IPS-18c (cell line): ENCODE results near the gene GFOD1.
"Not testable (repeated sequence)": the region's sequence is repeated elsewhere in the genome, so short reads cannot be mapped to it uniquely, and the experiment has no call there.

ENCODE experiments used
- H3K4me3 ChIP-seq: 2 replicates; pipeline ENCODE4 v1.7.0; 2013; ENCODE audit warnings: low read depth, mild to moderate bottlenecking, low read length, moderate library complexity; ENCODE audit not compliant: insufficient read depth
- H3K9me3 ChIP-seq: one replicate; pipeline ENCODE4 v1.6.1; 2013; ENCODE audit warnings: mild to moderate bottlenecking, low read length, moderate library complexity; ENCODE audit not compliant: control insufficient read depth, insufficient read depth

GFOD1 gene

GRCh38 chr6:13513626-13514502, 26.5 kb upstream of the GFOD1 start:
- Histone ChIP-seq H3K9me3 (no peaks in the 10 kb centered on the region), H3K4me3 (no peak overlapping the region)

DNA sequence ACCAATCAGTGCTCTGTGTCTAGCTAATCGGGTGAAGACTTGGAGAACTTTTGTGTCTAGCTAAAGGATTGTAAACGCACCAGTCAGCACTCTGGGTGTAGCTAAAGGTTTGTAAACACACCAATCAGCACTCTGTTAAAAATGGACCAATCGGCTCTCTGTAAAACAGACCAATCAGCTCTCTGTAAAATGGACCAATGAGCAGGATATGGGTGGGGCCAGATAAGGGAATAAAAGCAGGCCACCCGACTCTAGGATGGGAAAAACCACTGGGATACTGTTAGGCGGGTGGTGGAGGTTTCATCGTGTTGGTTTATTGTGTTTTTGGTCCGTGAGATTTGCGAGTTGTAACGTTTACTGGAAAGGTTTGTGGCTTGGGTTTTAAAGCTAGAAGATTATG, 25.5 kb upstream of the GFOD1 start:
- Histone ChIP-seq H3K4me3 (no peak overlapping the region), H3K9me3 (no peaks in the 10 kb centered on the region)

DNA sequence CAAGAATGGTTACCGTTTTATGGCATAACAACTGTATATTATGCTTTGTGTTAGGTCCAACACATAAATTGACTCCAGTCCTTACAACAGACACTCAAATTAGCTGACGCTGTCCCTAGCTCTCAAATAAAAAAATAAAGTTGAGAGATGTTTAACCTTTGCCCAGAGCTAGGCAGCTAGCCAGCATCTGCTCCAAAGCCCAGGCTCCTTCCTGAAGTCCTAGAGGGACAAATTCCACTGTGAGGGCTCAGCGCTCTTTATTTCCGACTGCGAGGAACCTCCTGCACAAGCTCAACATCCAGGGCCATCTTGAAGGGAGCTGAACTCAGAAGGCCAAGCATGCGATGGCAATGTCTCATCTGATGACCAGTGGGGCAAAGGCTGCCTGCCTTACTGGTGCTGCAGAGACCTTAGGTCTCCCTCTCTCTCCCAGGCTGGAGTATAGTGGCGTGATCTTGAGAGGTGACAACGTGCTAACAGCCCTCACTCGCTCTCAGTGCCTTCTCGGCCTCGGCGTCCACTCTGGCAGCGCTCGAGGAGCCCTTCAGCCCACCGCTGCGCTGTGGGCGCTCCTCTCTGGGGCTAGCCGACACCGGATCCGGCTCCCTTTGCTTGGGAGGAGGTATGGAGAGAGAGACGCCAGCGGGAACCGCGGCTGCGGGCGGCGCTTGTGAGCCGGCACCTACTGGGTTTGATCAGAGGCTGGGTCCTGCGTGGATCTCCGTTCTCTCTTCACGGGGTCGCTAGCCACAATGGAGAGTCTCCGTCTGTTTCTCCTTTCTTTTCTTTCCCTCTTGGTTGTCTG, 24.7 kb upstream of the GFOD1 start:
- Histone ChIP-seq H3K4me3 (no peak overlapping the region), H3K9me3 (no peaks in the 10 kb centered on the region)

DNA sequence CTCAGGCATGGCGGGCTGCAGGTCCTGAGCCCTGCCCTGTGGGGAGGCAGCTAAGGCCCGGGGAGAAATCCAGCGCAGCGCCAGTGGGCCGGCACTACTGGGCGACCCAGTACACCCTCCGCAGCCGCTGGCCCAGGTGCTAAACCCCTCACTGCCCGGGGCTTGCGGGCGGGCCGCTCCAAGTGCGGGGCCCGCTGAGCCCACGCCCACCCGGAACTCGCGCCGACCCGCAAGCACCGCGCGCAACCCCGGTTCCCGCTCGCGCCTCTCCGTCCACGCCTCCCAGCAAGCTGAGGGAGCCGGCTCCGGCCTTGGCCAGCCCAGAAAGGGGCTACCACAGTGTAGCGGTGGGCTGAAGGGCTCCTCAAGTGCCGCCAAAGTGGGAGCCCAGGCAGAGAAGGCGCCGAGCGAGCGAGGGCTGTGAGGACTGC, 23.8 kb upstream of the GFOD1 start:
- H3K4me3 ChIP-seq, H3K9me3 ChIP-seq: not testable (repeated sequence)

- not testable (repeated sequence) for H3K9me3 ChIP-seq, H3K4me3 ChIP-seq
Measured at GRCh38 chr6:13510433-13510832, 23.0 kb upstream of the GFOD1 start.

DNA sequence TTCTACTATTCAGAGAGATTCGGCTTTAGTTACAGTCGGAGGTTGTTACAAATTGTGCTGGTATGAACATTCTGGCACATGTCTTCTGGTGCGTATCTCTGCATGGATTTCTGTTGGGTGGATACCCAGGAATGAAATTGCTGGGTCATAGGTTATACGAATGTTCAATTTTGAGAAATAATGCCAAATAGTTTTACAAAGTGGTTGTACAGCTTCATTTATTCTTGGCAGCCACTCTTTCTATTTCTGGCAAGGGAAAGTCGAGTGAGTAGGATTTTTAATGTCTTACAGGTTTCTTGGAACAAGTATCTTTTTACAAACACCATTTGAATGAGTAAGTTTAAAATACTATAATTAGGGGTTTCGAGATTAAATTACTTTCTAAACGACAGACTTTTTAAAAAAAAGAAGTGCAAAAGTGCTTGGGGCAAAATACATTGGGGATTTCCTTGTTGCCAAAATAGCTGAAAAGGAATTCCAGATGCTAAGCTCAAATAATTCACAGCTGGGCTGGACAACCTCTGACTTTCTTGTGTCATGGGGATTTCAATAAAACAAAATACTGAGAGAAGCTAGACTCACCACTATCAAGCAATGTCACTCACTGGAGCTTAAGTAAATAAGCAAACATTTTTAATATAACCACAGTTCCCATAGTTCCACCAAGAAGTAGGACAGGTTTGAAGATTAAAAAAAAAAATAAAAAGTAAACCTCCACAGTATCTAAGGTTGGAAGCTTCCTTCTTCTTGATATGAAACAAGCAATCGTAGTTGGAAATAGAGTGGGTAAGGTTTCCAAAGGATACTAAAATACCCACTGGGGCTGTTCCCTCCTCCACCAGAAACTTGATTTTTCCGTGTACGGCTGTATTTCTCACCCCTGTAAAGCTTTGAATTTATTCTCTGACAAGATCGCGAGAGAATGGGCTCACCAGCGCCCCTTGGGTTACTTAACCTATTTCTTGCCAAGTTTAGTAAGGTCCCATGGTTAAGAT, 21.6 kb upstream of the GFOD1 start:
- Histone ChIP-seq H3K9me3 (no peaks in the 10 kb centered on the region), H3K4me3 (no peak overlapping the region)

- Histone ChIP-seq H3K4me3 (no peak overlapping the region), H3K9me3 (no peaks in the 10 kb centered on the region)
Measured at GRCh38 chr6:13507306-13507860, 20.0 kb upstream of the GFOD1 start.

GRCh38 chr6:13505345-13505734, 17.9 kb upstream of the GFOD1 start:
- no peak overlapping the region for H3K4me3 ChIP-seq
- H3K9me3 ChIP-seq = no peaks in the 10 kb centered on the region

DNA sequence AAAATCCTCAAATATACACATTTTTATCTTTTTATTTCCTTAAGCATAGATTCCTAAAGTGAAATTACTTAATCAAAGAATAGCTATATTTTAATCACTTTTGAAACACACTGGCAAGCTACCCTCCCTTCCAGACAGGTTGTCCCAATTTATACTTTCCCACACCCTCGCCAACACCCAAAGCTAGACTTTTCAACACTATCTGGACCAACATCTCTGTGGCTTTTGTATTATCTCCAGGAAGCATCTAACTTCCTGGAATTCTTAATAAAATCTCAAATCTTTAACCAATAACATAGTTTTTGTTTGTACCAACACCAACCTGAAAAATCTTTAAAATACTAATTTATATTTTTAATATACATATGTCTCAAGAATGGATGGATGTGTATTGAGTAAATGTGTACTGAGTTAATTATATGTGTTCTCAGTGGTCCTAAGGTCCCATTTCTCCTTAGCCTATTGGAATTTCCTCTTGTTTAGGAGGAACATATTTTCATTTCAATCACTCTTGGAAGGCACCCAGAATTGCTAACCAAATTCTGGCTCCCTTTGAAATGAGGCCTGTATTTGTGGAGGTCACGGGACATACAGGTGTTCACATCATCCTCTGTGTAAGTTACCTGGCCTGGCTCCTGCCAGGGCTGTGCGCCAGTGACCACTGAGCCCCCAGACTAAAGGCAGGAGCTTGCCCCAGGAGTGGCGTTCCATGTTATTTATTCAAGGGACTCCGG, 17.4 kb upstream of the GFOD1 start:
- no peaks in the 10 kb centered on the region for H3K9me3 ChIP-seq
- no peak overlapping the region for H3K4me3 ChIP-seq

- no peaks in the 10 kb centered on the region for H3K9me3 ChIP-seq
- H3K4me3 ChIP-seq = no peak overlapping the region
Measured at GRCh38 chr6:13500915-13501314, 13.5 kb upstream of the GFOD1 start.

DNA sequence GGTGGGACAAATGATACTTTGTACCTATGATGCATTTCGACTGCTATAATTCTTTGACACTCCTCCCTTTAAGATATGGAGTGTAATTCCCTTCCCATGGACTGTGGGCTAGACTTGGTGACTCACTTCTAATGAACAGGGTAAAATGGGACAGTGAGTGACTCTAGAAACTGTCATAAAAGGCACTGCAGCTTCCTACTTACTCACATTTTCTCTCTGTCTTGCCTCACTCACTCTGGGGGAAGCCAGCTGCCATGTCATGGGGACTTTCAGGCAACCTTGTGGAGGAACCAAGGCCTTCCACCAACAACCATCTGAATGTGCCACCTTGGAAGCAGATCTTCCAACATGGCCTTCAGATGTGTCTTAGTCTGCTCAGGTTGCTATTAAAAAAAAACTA, 12.9 kb upstream of the GFOD1 start:
- Histone ChIP-seq H3K4me3 (no peak overlapping the region), H3K9me3 (no peaks in the 10 kb centered on the region)

DNA sequence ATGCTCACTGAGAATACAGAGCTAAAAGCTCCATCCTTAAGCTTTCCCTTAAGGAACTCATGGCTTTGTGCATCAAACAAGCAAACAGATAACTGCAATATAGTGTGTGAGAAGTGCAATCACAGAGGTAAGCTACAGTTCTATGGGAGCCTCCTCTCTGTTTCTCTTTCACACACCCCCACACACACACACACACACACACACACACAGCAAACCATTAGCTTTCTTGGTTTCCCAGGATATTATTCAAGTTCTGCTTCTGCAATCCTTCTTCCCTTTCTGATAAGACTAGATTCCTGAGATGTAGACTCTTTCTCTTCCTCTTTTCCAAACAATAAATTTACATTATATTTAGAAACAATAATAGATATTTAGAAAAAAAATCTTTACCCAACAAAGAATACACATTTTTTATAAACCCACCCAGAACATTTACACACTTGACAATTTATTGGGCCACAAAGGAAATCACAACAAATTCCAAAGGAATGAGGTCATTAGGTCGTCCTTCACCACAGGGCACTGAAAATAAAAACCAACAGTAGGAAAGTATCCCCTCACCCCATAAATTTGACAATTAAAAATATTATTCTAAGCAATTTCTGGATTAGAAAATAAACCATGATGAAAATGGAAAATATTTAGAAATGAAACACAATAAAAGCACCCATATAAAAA, 9.3 kb upstream of the GFOD1 start:
- H3K9me3 ChIP-seq = no peaks in the 10 kb centered on the region
- no peak overlapping the region for H3K4me3 ChIP-seq

GRCh38 chr6:13495818-13496217, 8.4 kb upstream of the GFOD1 start:
- no peaks in the 10 kb centered on the region for H3K9me3 ChIP-seq
- H3K4me3 ChIP-seq = no peak overlapping the region

- H3K9me3 ChIP-seq = no peaks in the 10 kb centered on the region
- H3K4me3 ChIP-seq = no peak overlapping the region
Measured at GRCh38 chr6:13495112-13495776, 7.8 kb upstream of the GFOD1 start.

- no peak overlapping the region for H3K4me3 ChIP-seq
- H3K9me3 ChIP-seq = no peaks in the 10 kb centered on the region
Measured at GRCh38 chr6:13494137-13494536, 6.7 kb upstream of the GFOD1 start.
